GM12878 (cell line): ENCODE measurements around the gene SRC. TPM values are rescaled to one million over a fixed set of nuclear protein-coding genes. Genes with fewer than 3 reads are reported as not detected.

ENCODE experiments used
- ASH2L ChIP-seq: fragments of 300-600, 200-600 bp; sonication (generic); IDR thresholded peaks from 2 replicates; pipeline ENCODE4 v1.6.1; 2017; ENCODE audit warnings: low read depth, mild to moderate bottlenecking, borderline replicate concordance
- CBX5 ChIP-seq: sonication (generic); IDR thresholded peaks from 2 replicates; pipeline ENCODE4 v1.6.1; 2016; ENCODE audit warnings: low read depth, moderate library complexity, mild to moderate bottlenecking, inconsistent platforms
- CHD1 ChIP-seq: IDR thresholded peaks from 2 replicates; pipeline ENCODE4 v1.6.1; 2012; ENCODE audit warnings: low read depth, low read length, improper control_type of control experiment
- CHD2 ChIP-seq: IDR thresholded peaks from 2 replicates; pipeline ENCODE4 v1.6.1; 2011; ENCODE audit warnings: low read depth, low read length, improper control_type of control experiment, borderline replicate concordance
- EP300 ChIP-seq, 2 experiments: fragments of 150-350 bp in 1 of 2; IDR thresholded peaks; 2 replicates each; pipeline ENCODE4 v1.6.1; 2011 to 2012; ENCODE audit warnings: low read depth in 2 of 2, low read length in 2 of 2, borderline replicate concordance in 1 of 2, improper control_type of control experiment in 1 of 2, inconsistent platforms in 1 of 2; ENCODE audit not compliant: control insufficient read depth in 1 of 2
- ETV6 ChIP-seq, 2 experiments: fragments of 450-650 bp in 1 of 2; IDR thresholded peaks in 1 of 2; conservative IDR thresholded peaks in 1 of 2; 2 replicates each; pipeline ENCODE4 v1.6.1; 2014; ENCODE audit warnings: antibody characterized with exemption in 1 of 2, borderline replicate concordance in 1 of 2, low read depth in 1 of 2, mild to moderate bottlenecking in 1 of 2, moderate library complexity in 1 of 2
- HDAC2 ChIP-seq: fragments of 200-600 bp; sonication (generic); IDR thresholded peaks from 2 replicates; pipeline ENCODE4 v1.6.1; 2017
- NFIC ChIP-seq: IDR thresholded peaks from 2 replicates; pipeline ENCODE4 v1.6.1; 2012; ENCODE audit warnings: low read depth, mild to moderate bottlenecking, inconsistent platforms, low read length, moderate library complexity
- NR2F1 ChIP-seq: fragments of 450-650 bp; conservative IDR thresholded peaks from 2 replicates; pipeline ENCODE4 v1.6.1; 2017; ENCODE audit warnings: mild to moderate bottlenecking
- POU2F2 ChIP-seq: IDR thresholded peaks from 3 replicates; pipeline ENCODE4 v1.6.1; 2011; ENCODE audit warnings: low read depth, mild to moderate bottlenecking, low read length, borderline replicate concordance
- RUNX3 ChIP-seq: IDR thresholded peaks from 2 replicates; pipeline ENCODE4 v1.6.1; 2012; ENCODE audit warnings: low read length, inconsistent platforms
- SIX5 ChIP-seq: IDR thresholded peaks from 2 replicates; pipeline ENCODE4 v1.6.1; 2011; ENCODE audit warnings: mild to moderate bottlenecking, low read depth, low read length, moderate library complexity; ENCODE audit not compliant: severe bottlenecking
- YY1 ChIP-seq: IDR thresholded peaks from 2 replicates; pipeline ENCODE4 v1.6.1; 2011; ENCODE audit warnings: low read depth, mild to moderate bottlenecking, low read length
- ZNF207 ChIP-seq: fragments of 450-650 bp; IDR thresholded peaks from 2 replicates; pipeline ENCODE4 v1.6.1; 2014; ENCODE audit warnings: antibody characterized with exemption, mild to moderate bottlenecking, borderline replicate concordance
- polyA plus RNA-seq, 11 experiments: library from polyadenylated mRNA; depleted of rRNA in 4 of 11; unstranded in 6 of 11; stranded (reverse) in 5 of 11; fragments of >200 nt; fragmentation: Nextera tagmentation in 4 of 11; fragmentation: Illumina TruSeq in 1 of 11; extraction: Ambion mirVana in 4 of 11; extraction: Trizol in 1 of 11; gene quantifications; 1 replicate in 1 of 11; 2 replicates in 10 of 11; pipeline versions ENCODE4 v1.2.1 to v1.2.3, GENCODE V29; 2011 to 2016; ENCODE audit warnings: inconsistent platforms in 2 of 11, missing spikeins in 2 of 11, low read depth in 1 of 11
- total RNA-seq, 4 experiments: library from RNA; depleted of rRNA in 3 of 4; stranded (reverse); fragments of >200 nt in 3 of 4; fragmentation: Illumina TruSeq in 1 of 4; extraction: Trizol in 1 of 4; gene quantifications; 2 replicates each; pipeline versions ENCODE4 v1.2.1 to v1.2.3, GENCODE V29; 2013 to 2021
- TF ChIP-seq, protein P1 (sequence below): fragments of 450-650 bp; IDR thresholded peaks from 2 replicates; pipeline ENCODE4 v1.6.1; 2016; ENCODE audit warnings: mild to moderate bottlenecking
- TF ChIP-seq, protein P2 (sequence below): fragments of 150-350 bp; IDR thresholded peaks from 2 replicates; pipeline ENCODE4 v1.6.1; 2014; ENCODE audit warnings: mild to moderate bottlenecking, low read depth, low read length
- TF ChIP-seq, protein P3 (sequence below): IDR thresholded peaks from 2 replicates; pipeline ENCODE4 v1.6.1; 2011; ENCODE audit warnings: borderline replicate concordance, low read depth, mild to moderate bottlenecking, moderate library complexity, low read length; ENCODE audit not compliant: insufficient read depth, poor library complexity, severe bottlenecking
- TF ChIP-seq, protein P4 (sequence below): IDR thresholded peaks from 2 replicates; pipeline ENCODE4 v1.6.1; 2011; ENCODE audit warnings: low read depth, low read length, improper control_type of control experiment, borderline replicate concordance
- TF ChIP-seq, protein P5 (sequence below): fragments of 450-650 bp; IDR thresholded peaks from 2 replicates; pipeline ENCODE4 v1.6.1; 2017; ENCODE audit warnings: mild to moderate bottlenecking

Gene SRC
- total and polyA plus RNA-seq, 10 of the 15 experiments (the other 5 are each of a cell fraction or from before 2014, with no cell fraction given), result 0.60 to 71.3 (median 27.2) TPM

DNA sequence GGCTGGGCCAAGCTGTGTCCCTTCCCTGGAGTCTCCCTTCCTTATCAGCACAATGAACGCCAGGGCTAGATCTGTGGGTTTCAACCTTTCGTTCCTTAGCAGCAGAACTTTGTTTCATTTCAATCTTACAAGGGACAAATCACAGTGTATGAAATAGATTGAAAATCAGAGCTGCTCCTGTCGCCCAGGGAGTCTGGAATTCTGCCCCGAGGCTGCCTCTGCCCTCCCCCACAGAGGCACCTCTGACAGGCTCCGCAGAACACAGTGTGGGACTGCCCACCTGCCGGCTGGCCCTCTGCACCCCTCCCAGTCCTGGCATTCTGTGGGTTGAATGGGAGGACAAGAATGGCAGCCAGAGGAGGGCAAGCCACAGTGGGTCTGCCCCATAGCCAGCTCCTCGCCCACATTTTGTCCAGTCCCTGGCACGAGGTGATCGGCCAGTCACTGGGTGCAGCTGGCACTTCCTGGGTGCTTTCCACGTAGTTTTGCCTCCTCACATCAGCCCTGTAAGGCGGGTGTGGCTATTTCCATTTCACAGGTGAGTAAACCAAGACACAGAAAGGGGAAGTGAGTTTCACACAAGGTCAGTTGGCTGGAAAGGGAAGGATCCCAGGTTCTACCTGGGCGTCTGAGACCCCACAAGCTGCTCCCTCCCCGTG lies 30.4 kb upstream of the SRC start (continued):
- TF ChIP-seq POU2F2 (0 out of 3 replicates have a peak, but pooled peaks have one; percentile 10), RUNX3 (peak; percentile 43; the same call in 1 of the 2 replicates), ASH2L (no peak), CHD1 (no peak), ETV6 (conservative IDR thresholded peaks at IDR 0.05 in 1 of 2, IDR thresholded peaks at IDR 0.05 in 1 of 2; ENCODE audit: borderline replicate concordance in 1 of 2, low read depth in 1 of 2) (peak in 1 of 2 experiments; percentile 35; a peak in 1 of 4 replicates), YY1 (no peak), EP300 (IDR thresholded peaks at IDR 0.05; ENCODE audit: borderline replicate concordance in 1 of 2, control insufficient read depth in 1 of 2, low read depth in 2 of 2, low read length in 2 of 2) (peak in 1 of 2 experiments; percentile 63; a peak in 1 of 4 replicates), SIX5 (no peak), NFIC (0 out of 2 replicates have a peak, but pooled peaks have one; percentile 45), HDAC2 (no peak), CBX5 (no peak), ZNF207 (no peak), CHD2 (0 out of 2 replicates have a peak, but pooled peaks have one; percentile 3), NR2F1 (0 out of 2 replicates have a peak, but pooled peaks have one; percentile 28)
- TF ChIP-seq, protein P1, sequence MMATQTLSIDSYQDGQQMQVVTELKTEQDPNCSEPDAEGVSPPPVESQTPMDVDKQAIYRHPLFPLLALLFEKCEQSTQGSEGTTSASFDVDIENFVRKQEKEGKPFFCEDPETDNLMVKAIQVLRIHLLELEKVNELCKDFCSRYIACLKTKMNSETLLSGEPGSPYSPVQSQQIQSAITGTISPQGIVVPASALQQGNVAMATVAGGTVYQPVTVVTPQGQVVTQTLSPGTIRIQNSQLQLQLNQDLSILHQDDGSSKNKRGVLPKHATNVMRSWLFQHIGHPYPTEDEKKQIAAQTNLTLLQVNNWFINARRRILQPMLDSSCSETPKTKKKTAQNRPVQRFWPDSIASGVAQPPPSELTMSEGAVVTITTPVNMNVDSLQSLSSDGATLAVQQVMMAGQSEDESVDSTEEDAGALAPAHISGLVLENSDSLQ, result no peak
- TF ChIP-seq, protein P2, sequence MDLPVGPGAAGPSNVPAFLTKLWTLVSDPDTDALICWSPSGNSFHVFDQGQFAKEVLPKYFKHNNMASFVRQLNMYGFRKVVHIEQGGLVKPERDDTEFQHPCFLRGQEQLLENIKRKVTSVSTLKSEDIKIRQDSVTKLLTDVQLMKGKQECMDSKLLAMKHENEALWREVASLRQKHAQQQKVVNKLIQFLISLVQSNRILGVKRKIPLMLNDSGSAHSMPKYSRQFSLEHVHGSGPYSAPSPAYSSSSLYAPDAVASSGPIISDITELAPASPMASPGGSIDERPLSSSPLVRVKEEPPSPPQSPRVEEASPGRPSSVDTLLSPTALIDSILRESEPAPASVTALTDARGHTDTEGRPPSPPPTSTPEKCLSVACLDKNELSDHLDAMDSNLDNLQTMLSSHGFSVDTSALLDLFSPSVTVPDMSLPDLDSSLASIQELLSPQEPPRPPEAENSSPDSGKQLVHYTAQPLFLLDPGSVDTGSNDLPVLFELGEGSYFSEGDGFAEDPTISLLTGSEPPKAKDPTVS, result no peak
- TF ChIP-seq, protein P3, sequence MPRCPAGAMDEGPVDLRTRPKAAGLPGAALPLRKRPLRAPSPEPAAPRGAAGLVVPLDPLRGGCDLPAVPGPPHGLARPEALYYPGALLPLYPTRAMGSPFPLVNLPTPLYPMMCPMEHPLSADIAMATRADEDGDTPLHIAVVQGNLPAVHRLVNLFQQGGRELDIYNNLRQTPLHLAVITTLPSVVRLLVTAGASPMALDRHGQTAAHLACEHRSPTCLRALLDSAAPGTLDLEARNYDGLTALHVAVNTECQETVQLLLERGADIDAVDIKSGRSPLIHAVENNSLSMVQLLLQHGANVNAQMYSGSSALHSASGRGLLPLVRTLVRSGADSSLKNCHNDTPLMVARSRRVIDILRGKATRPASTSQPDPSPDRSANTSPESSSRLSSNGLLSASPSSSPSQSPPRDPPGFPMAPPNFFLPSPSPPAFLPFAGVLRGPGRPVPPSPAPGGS, result peak; percentile 10
- TF ChIP-seq, protein P4, sequence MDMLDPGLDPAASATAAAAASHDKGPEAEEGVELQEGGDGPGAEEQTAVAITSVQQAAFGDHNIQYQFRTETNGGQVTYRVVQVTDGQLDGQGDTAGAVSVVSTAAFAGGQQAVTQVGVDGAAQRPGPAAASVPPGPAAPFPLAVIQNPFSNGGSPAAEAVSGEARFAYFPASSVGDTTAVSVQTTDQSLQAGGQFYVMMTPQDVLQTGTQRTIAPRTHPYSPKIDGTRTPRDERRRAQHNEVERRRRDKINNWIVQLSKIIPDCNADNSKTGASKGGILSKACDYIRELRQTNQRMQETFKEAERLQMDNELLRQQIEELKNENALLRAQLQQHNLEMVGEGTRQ, result no peak
- TF ChIP-seq, protein P5, sequence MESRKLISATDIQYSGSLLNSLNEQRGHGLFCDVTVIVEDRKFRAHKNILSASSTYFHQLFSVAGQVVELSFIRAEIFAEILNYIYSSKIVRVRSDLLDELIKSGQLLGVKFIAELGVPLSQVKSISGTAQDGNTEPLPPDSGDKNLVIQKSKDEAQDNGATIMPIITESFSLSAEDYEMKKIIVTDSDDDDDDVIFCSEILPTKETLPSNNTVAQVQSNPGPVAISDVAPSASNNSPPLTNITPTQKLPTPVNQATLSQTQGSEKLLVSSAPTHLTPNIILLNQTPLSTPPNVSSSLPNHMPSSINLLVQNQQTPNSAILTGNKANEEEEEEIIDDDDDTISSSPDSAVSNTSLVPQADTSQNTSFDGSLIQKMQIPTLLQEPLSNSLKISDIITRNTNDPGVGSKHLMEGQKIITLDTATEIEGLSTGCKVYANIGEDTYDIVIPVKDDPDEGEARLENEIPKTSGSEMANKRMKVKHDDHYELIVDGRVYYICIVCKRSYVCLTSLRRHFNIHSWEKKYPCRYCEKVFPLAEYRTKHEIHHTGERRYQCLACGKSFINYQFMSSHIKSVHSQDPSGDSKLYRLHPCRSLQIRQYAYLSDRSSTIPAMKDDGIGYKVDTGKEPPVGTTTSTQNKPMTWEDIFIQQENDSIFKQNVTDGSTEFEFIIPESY, result no peak
